IMR-90 (cell line): Measurements from ENCODE around the gene ASB14.

Experiments
- CEBPB ChIP-seq: IDR thresholded peaks from 2 replicates; pipeline ENCODE4 v1.6.1; 2012; ENCODE audit warnings: low read depth, low read length, improper control_type of control experiment
- CTCF ChIP-seq: conservative IDR thresholded peaks from 2 replicates; pipeline ENCODE4 v1.5.1; 2012; ENCODE audit warnings: mild to moderate bottlenecking, low read depth, low read length, improper control_type of control experiment
- NFE2L2 ChIP-seq: fragments of 150-350 bp; IDR thresholded peaks from 2 replicates; pipeline ENCODE4 v1.6.1; 2016; ENCODE audit warnings: low read depth, mild to moderate bottlenecking, low read length
- POLR2A ChIP-seq: IDR thresholded peaks from 2 replicates; pipeline ENCODE4 v1.6.1; 2012; ENCODE audit warnings: mild to moderate bottlenecking, low read depth, low read length
- TF ChIP-seq, protein P1 (sequence below): fragments of 150-350 bp; IDR thresholded peaks from 2 replicates; pipeline ENCODE4 v1.6.1; 2017; ENCODE audit warnings: mild to moderate bottlenecking, antibody characterized with exemption, low read length, low read depth

GRCh38 chr3:57287205-57287604, 5.3 kb downstream of the ASB14 start:
- no peak for TF ChIP-seq CTCF
- no peak for TF ChIP-seq POLR2A
- no peak for TF ChIP-seq CEBPB
- TF ChIP-seq NFE2L2 = no peak
- TF ChIP-seq, protein P1, sequence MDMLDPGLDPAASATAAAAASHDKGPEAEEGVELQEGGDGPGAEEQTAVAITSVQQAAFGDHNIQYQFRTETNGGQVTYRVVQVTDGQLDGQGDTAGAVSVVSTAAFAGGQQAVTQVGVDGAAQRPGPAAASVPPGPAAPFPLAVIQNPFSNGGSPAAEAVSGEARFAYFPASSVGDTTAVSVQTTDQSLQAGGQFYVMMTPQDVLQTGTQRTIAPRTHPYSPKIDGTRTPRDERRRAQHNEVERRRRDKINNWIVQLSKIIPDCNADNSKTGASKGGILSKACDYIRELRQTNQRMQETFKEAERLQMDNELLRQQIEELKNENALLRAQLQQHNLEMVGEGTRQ = no peak
